GM19240 (cell line): ENCODE measurements around the gene USH2A.

Experiments
- DNase-seq: peaks from one replicate; pipeline ENCODE4 v3.0.0; 2011; ENCODE audit warnings: low spot score; ENCODE audit not compliant: insufficient read length

USH2A gene

GRCh38 chr1:216422821-216423520, at the start of gene USH2A:
Gene USH2A (minus strand): TSS chr1:216423448. CDS start chr1:216422336, 1,112 bp downstream.
- DNase-seq: no peak

- DNase-seq: no peak
These were observed 43.0 kb upstream of the USH2A start for GRCh38 chr1:216466162-216466801.

- DNase-seq: no peak
These were observed 41.2 kb upstream of the USH2A start for GRCh38 chr1:216464489-216464888.

- DNase-seq: no peak
These were observed 39.0 kb upstream of the USH2A start for GRCh38 chr1:216462066-216462775.

- DNase-seq: no peak
These were observed 38.2 kb upstream of the USH2A start for GRCh38 chr1:216461466-216461865.

GRCh38 chr1:216459651-216460207, 36.5 kb upstream of the USH2A start:
- no peak for DNase-seq

- no peak for DNase-seq
These were observed 35.6 kb upstream of the USH2A start for GRCh38 chr1:216458812-216459211.

- no peak for DNase-seq
These were observed 34.1 kb upstream of the USH2A start for GRCh38 chr1:216457356-216457755.

GRCh38 chr1:216456682-216457081, 33.4 kb upstream of the USH2A start:
- no peak for DNase-seq

- DNase-seq: no peak
These were observed 30.5 kb upstream of the USH2A start for GRCh38 chr1:216453777-216454176.

- DNase-seq: no peak
These were observed 27.0 kb upstream of the USH2A start for GRCh38 chr1:216450227-216450626.

- DNase-seq: no peak
These were observed 24.8 kb upstream of the USH2A start for GRCh38 chr1:216448011-216448510.

- DNase-seq: no peak
These were observed 14.4 kb upstream of the USH2A start for GRCh38 chr1:216437603-216438002.

GRCh38 chr1:216434232-216434631, 11.0 kb upstream of the USH2A start:
- no peak for DNase-seq

GRCh38 chr1:216433175-216433574, 9.9 kb upstream of the USH2A start:
- DNase-seq: no peak

GRCh38 chr1:216430744-216431143, 7.5 kb upstream of the USH2A start:
- DNase-seq: no peak

- no peak for DNase-seq
These were observed 2.3 kb upstream of the USH2A start for GRCh38 chr1:216425577-216425976.

- no peak for DNase-seq
These were observed 2.5 kb downstream of the USH2A start for GRCh38 chr1:216420746-216421145.

- DNase-seq: no peak
These were observed 3.0 kb downstream of the USH2A start for GRCh38 chr1:216420263-216420662.

- DNase-seq: no peak
These were observed 6.8 kb downstream of the USH2A start for GRCh38 chr1:216416488-216416887.

- DNase-seq: no peak
These were observed 13.2 kb downstream of the USH2A start for GRCh38 chr1:216410026-216410425.

GRCh38 chr1:216390956-216391355, 32.3 kb downstream of the USH2A start:
- no peak for DNase-seq
